A549 (cell line): ENCODE measurements around the gene COX7A2L. TPM values are rescaled to one million over a fixed set of nuclear protein-coding genes. Genes with fewer than 3 reads are reported as not detected.

Source experiments
- ATAC-seq, 2 experiments: fragments of 200-7000 bp in 1 of 2; fragments of >200 bp in 1 of 2; cut with Nextera tagmentation in 1 of 2; cut with Tn5 transposase in 1 of 2; 3 replicates each; pipeline versions ENCODE4 v1.8.0 to v1.9.1; 2018 to 2020; ENCODE audit warnings: mild to moderate bottlenecking in 1 of 2, moderate library complexity in 1 of 2
- CTCF ChIA-PET: fragments of 300-600 bp; sonication (Branson Sonifier 250); formaldehyde crosslinking; extraction: SDS; loops from one replicate; lab custom pipeline; 2021; ENCODE audit warnings: antibody characterized with exemption, inconsistent platforms; lab: Yijun Ruan, JAX
- POLR2A ChIA-PET: fragments of 350-600 bp; formaldehyde crosslinking; extraction: SDS; loops from one replicate; lab custom pipeline; 2021; ENCODE audit warnings: antibody characterized with exemption, inconsistent platforms; lab: Yijun Ruan, JAX
- DNase-seq, 2 experiments: peaks; one replicate each; pipeline versions ENCODE4 v3.0.0 to v3.0.0-alpha.2; 2011 to 2016; ENCODE audit warnings: low read depth in 1 of 2, low spot score in 1 of 2
- FAIRE-seq: peaks from 2 replicates; lab custom pipeline; 2011; peaks lifted over from hg19 to GRCh38; lab: Jason Lieb, UNC
- H3K27ac ChIP-seq, 2 experiments: fragments of >200 bp; sonication (Bioruptor Twin); formaldehyde crosslinking; 3 replicates each; pipeline ENCODE4 v1.5.1; 2016 to 2017
- H3K4me1 ChIP-seq: fragments of >200 bp; sonication (Bioruptor Twin); formaldehyde crosslinking; 3 replicates; pipeline ENCODE4 v1.6.1; 2016
- H3K4me2 ChIP-seq: fragments of >200 bp; sonication (Bioruptor Twin); formaldehyde crosslinking; 3 replicates; pipeline ENCODE4 v1.6.1; 2016
- H3K4me3 ChIP-seq: fragments of >200 bp; sonication (Bioruptor Twin); formaldehyde crosslinking; 3 replicates; pipeline ENCODE4 v1.5.1; 2016
- H3K9me3 ChIP-seq: fragments of >200 bp; sonication (Bioruptor Twin); formaldehyde crosslinking; 3 replicates; pipeline ENCODE4 v1.6.1; 2016
- CBX8 ChIP-seq: fragments of 200-600 bp; sonication (generic); IDR thresholded peaks from 2 replicates; pipeline ENCODE4 v1.6.1; 2016
- CEBPB ChIP-seq, 2 experiments: fragments of >200 bp in 1 of 2; sonication (Bioruptor Twin) in 1 of 2; formaldehyde crosslinking in 1 of 2; IDR thresholded peaks; 2 replicates each; pipeline ENCODE4 v1.6.1; 2012 to 2016
- EHF ChIP-seq: fragments of 250-450 bp; sonication (Bioruptor Pico); IDR thresholded peaks from 2 replicates; pipeline ENCODE4 v1.5.0; 2020; ENCODE audit warnings: mild to moderate bottlenecking
- FOSB ChIP-seq: fragments of 250-450 bp; sonication (Bioruptor Pico); IDR thresholded peaks from 2 replicates; pipeline ENCODE4 v1.5.0; 2020; ENCODE audit warnings: mild to moderate bottlenecking, moderate library complexity
- FOSL2 ChIP-seq, 2 experiments: fragments of 450-650 bp in 1 of 2; fragments of >200 bp in 1 of 2; sonication (Bioruptor Twin) in 1 of 2; formaldehyde crosslinking; IDR thresholded peaks; 2 replicates each; pipeline versions ENCODE4 v1.5.0 to v1.6.1; 2016 to 2020; ENCODE audit warnings: mild to moderate bottlenecking in 1 of 2, moderate library complexity in 1 of 2
- HDAC2 ChIP-seq: fragments of 200-600 bp; sonication (generic); IDR thresholded peaks from 2 replicates; pipeline ENCODE4 v1.6.1; 2016
- HEYL ChIP-seq: fragments of 250-450 bp; sonication (Bioruptor Pico); IDR thresholded peaks from 2 replicates; pipeline ENCODE4 v1.8.0; 2021; ENCODE audit warnings: mild to moderate bottlenecking, moderate library complexity
- HOXA7 ChIP-seq: fragments of 250-450 bp; sonication (Bioruptor Pico); IDR thresholded peaks from 2 replicates; pipeline ENCODE4 v1.5.0; 2020; ENCODE audit warnings: mild to moderate bottlenecking, moderate library complexity
- HOXB13 ChIP-seq: fragments of 250-450 bp; sonication (Bioruptor Pico); IDR thresholded peaks from 2 replicates; pipeline ENCODE4 v1.5.0; 2020; ENCODE audit warnings: low read depth, mild to moderate bottlenecking, moderate library complexity
- MAFK ChIP-seq: fragments of 450-650 bp; IDR thresholded peaks from 2 replicates; pipeline ENCODE4 v1.6.1; 2014; ENCODE audit not compliant: partially characterized antibody
- PHF8 ChIP-seq: fragments of 200-600 bp; sonication (generic); IDR thresholded peaks from 2 replicates; pipeline ENCODE4 v1.6.1; 2016; ENCODE audit warnings: low read depth, mild to moderate bottlenecking, antibody characterized with exemption, moderate library complexity, borderline replicate concordance
- POLR2A ChIP-seq: IDR thresholded peaks from 2 replicates; pipeline ENCODE4 v1.6.1; 2012; ENCODE audit warnings: mild to moderate bottlenecking, low read length
- POLR2AphosphoS2 ChIP-seq: conservative IDR thresholded peaks from 2 replicates; pipeline ENCODE4 v1.6.1; 2012; ENCODE audit warnings: low read length, improper control_type of control experiment, inconsistent platforms
- RAD21 ChIP-seq, 2 experiments: fragments of >200 bp in 1 of 2; sonication (Bioruptor Twin) in 1 of 2; formaldehyde crosslinking in 1 of 2; IDR thresholded peaks in 1 of 2; conservative IDR thresholded peaks in 1 of 2; 2 replicates in 1 of 2; 3 replicates in 1 of 2; pipeline ENCODE4 v1.6.1; 2012 to 2018; ENCODE audit warnings: inconsistent platforms in 1 of 2
- REST ChIP-seq: fragments of 200-600 bp; sonication (generic); IDR thresholded peaks from 2 replicates; pipeline ENCODE4 v1.6.1; 2016; ENCODE audit warnings: antibody characterized with exemption, mild to moderate bottlenecking, moderate library complexity
- SREBF2 ChIP-seq: fragments of 450-650 bp; IDR thresholded peaks from 2 replicates; pipeline ENCODE4 v1.6.1; 2014; ENCODE audit warnings: mild to moderate bottlenecking, moderate library complexity
- TFCP2L1 ChIP-seq: fragments of 250-450 bp; sonication (Bioruptor Pico); IDR thresholded peaks from 2 replicates; pipeline ENCODE4 v1.5.0; 2021; ENCODE audit warnings: mild to moderate bottlenecking
- ZFP36 ChIP-seq: fragments of 450-650 bp; IDR thresholded peaks from 2 replicates; pipeline ENCODE4 v1.6.1; 2014; ENCODE audit warnings: borderline replicate concordance; ENCODE audit not compliant: partially characterized antibody
- WGBS: methylation state at CpG from one replicate; pipeline ENCODE4 v1.1.6; 2017; ENCODE audit errors: missing lambda C conversion rate; 5-methylcytosine and 5-hydroxymethylcytosine counted together
- polyA plus RNA-seq, 4 experiments: library from polyadenylated mRNA; depleted of rRNA in 3 of 4; stranded (reverse); fragments of >200 nt; fragmentation: RNase III in 1 of 4; extraction: RNeasy Plus Mini Kit Qiagen cat#74134 plus additional on column Dnase treatment in 1 of 4; gene quantifications; 2 replicates in 3 of 4; 3 replicates in 1 of 4; pipeline ENCODE4 v1.2.3, GENCODE V29; 2011 to 2017
- TF ChIP-seq, protein P1 (sequence below): fragments of >200 bp; sonication (Bioruptor Twin); formaldehyde crosslinking; IDR thresholded peaks from 3 replicates; pipeline ENCODE4 v1.5.1; 2016
- TF ChIP-seq, protein P2 (sequence below): IDR thresholded peaks from 2 replicates; pipeline ENCODE4 v1.6.1; 2012

Gene COX7A2L
- polyA plus RNA-seq, 2 of the 4 experiments (the other 2 are of a cell fraction): 126 to 258 TPM

- CTCF ChIA-PET: interaction anchor here (1.0 to 1.4 kb wide), 2 partner anchors 32 to 102 kb away, joined by 3 read pairs; no protein-coding TSS in a partner anchor
These were observed 28.4 kb downstream of the COX7A2L start for GRCh38 chr2:42332575-42332974.

GRCh38 chr2:42331569-42332284 is 29.3 kb downstream of the COX7A2L start:
- Histone ChIP-seq H3K4me3 (no peak overlapping the region), H3K4me2 (no peak overlapping the region), H3K27ac (peak overlapping the region in 1 of 2 experiments; percentile 1; a peak in 2 of 6 replicates), H3K4me1 (peaks cover 18% of the 10 kb centered on the region), H3K9me3 (no peaks in the 10 kb centered on the region)
- no peak for TF ChIP-seq HOXB13 (CRISPR knock-in tag)
- no peak for TF ChIP-seq POLR2AphosphoS2
- TF ChIP-seq CBX8: no peak
- FAIRE-seq (no peak), DNase-seq (no peak), ATAC-seq (no peak)
- POLR2A ChIA-PET: no interaction called here
- WGBS: 91% methylated on average over 9 of the region's 9 CpGs
- CTCF ChIA-PET: interaction anchor here (1.0 to 1.4 kb wide), 2 partner anchors 31 to 245 kb away, joined by 3 to 5 read pairs; no protein-coding TSS in a partner anchor

More at GRCh38 chr2:42332575-42332974, 28.4 kb downstream of the COX7A2L start:
- 98% methylated on average over 4 of the region's 4 CpGs for WGBS
- POLR2A ChIA-PET: no interaction called here
- no peak overlapping the region for H3K4me2 ChIP-seq
- H3K27ac ChIP-seq: no peak overlapping the region; a peak in 1 of 6 replicates
- TF ChIP-seq HDAC2 (no peak), CEBPB (IDR thresholded peaks at IDR 0.05) (no peak), EHF (CRISPR knock-in tag) (no peak), MAFK (peak; percentile 27)
- no peak overlapping the region for H3K4me3 ChIP-seq
- H3K4me1 ChIP-seq: peaks cover 9% of the 10 kb centered on the region; the same call in 2 of the 3 replicates
- H3K9me3 ChIP-seq: no peaks in the 10 kb centered on the region
- FAIRE-seq (no peak), DNase-seq (no peak), ATAC-seq (no peak)

- POLR2A ChIA-PET: no interaction called here
- CTCF ChIA-PET: interaction anchor here (0.6 to 9.0 kb wide), 13 partner anchors 10 to 1369 kb away, joined by 3 to 131 read pairs (median 8); partner anchors contain the start of gene COX7A2L
- H3K4me3 ChIP-seq: no peak overlapping the region
- no peak overlapping the region for H3K27ac ChIP-seq
- FAIRE-seq (no peak), DNase-seq (no peak), ATAC-seq (no peak)
- no peaks in the 10 kb centered on the region for H3K9me3 ChIP-seq
- no peak for TF ChIP-seq POLR2A
- H3K4me1 ChIP-seq: peaks cover 18% of the 10 kb centered on the region
- H3K4me2 ChIP-seq: no peak overlapping the region
- WGBS: 98% methylated on average over 5 of the region's 5 CpGs
These were observed 31.3 kb downstream of the COX7A2L start for GRCh38 chr2:42329736-42330135.

GRCh38 chr2:42328923-42329322 is 32.1 kb downstream of the COX7A2L start:
- ChIA-PET POLR2A (no interaction called here), CTCF (interaction anchor here (0.7 to 9.0 kb wide), 37 partner anchors 10 to 480 kb away, joined by 3 to 131 read pairs (median 4); partner anchors contain the start of gene COX7A2L)
- FAIRE-seq (no peak), ATAC-seq (no peak), DNase-seq (no peak)
- H3K4me2 ChIP-seq: no peak overlapping the region
- no peak overlapping the region for H3K4me3 ChIP-seq
- no peaks in the 10 kb centered on the region for H3K9me3 ChIP-seq
- H3K27ac ChIP-seq: no peak overlapping the region
- TF ChIP-seq FOSB (CRISPR knock-in tag) (no peak), HEYL (CRISPR knock-in tag) (no peak), PHF8 (no peak), HOXA7 (CRISPR knock-in tag) (no peak), HDAC2 (no peak), POLR2A (no peak), FOSL2 (IDR thresholded peaks at IDR 0.05) (no peak), FOSL2 (CRISPR knock-in tag; IDR thresholded peaks at IDR 0.05) (no peak), TFCP2L1 (no peak), SREBF2 (no peak), CEBPB (IDR thresholded peaks at IDR 0.05) (no peak), ZFP36 (no peak), CBX8 (no peak), RAD21 (conservative IDR thresholded peaks at IDR 0.05 in 1 of 2, IDR thresholded peaks at IDR 0.05 in 1 of 2) (no peak), REST (no peak)
- TF ChIP-seq, protein P1, sequence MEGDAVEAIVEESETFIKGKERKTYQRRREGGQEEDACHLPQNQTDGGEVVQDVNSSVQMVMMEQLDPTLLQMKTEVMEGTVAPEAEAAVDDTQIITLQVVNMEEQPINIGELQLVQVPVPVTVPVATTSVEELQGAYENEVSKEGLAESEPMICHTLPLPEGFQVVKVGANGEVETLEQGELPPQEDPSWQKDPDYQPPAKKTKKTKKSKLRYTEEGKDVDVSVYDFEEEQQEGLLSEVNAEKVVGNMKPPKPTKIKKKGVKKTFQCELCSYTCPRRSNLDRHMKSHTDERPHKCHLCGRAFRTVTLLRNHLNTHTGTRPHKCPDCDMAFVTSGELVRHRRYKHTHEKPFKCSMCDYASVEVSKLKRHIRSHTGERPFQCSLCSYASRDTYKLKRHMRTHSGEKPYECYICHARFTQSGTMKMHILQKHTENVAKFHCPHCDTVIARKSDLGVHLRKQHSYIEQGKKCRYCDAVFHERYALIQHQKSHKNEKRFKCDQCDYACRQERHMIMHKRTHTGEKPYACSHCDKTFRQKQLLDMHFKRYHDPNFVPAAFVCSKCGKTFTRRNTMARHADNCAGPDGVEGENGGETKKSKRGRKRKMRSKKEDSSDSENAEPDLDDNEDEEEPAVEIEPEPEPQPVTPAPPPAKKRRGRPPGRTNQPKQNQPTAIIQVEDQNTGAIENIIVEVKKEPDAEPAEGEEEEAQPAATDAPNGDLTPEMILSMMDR: no peak
- TF ChIP-seq, protein P2, sequence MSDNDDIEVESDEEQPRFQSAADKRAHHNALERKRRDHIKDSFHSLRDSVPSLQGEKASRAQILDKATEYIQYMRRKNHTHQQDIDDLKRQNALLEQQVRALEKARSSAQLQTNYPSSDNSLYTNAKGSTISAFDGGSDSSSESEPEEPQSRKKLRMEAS: no peak
- 84% methylated on average over 6 of the region's 6 CpGs for WGBS
- peaks cover 18% of the 10 kb centered on the region for H3K4me1 ChIP-seq
